Erythroblast (primary cell): ENCODE data around the gene CAMSAP1.

Experiments used
- DNase-seq, 2 experiments: peaks; one replicate each; lab custom pipeline; 2025; lab: John Stamatoyannopoulos, UW
- GATA1 ChIP-seq: IDR thresholded peaks from 2 replicates; pipeline ENCODE4 v1.6.1; 2011; ENCODE audit warnings: low read depth, mild to moderate bottlenecking, control low read depth, low read length, moderate library complexity
- POLR2A ChIP-seq: IDR thresholded peaks from 2 replicates; pipeline ENCODE4 v1.6.1; 2011; ENCODE audit warnings: mild to moderate bottlenecking, low read length

Gene CAMSAP1

GRCh38 chr9:135766707-135767106, 140.6 kb downstream of the CAMSAP1 start:
- TF ChIP-seq POLR2A (no peak), GATA1 (no peak)
- no peak for DNase-seq

GRCh38 chr9:135766251-135766650, 141.1 kb downstream of the CAMSAP1 start:
- TF ChIP-seq POLR2A (no peak), GATA1 (no peak)
- DNase-seq: peak in 1 of 2 experiments; percentile 45

GRCh38 chr9:135765416-135765815, 141.9 kb downstream of the CAMSAP1 start:
- DNase-seq: no peak
- TF ChIP-seq GATA1: no peak
- no peak for TF ChIP-seq POLR2A

GRCh38 chr9:135764731-135765130, 142.6 kb downstream of the CAMSAP1 start:
- DNase-seq: no peak
- TF ChIP-seq GATA1: no peak
- no peak for TF ChIP-seq POLR2A

- no peak for DNase-seq
- TF ChIP-seq GATA1 (no peak), POLR2A (no peak)
Observed at GRCh38 chr9:135763716-135764446, 143.5 kb downstream of the CAMSAP1 start.

GRCh38 chr9:135762921-135763320, 144.4 kb downstream of the CAMSAP1 start:
- no peak for DNase-seq

GRCh38 chr9:135761845-135762168, 145.5 kb downstream of the CAMSAP1 start:
- no peak for DNase-seq

More at GRCh38 chr9:135762921-135763320, 144.4 kb downstream of the CAMSAP1 start:
- TF ChIP-seq POLR2A: no peak
- no peak for TF ChIP-seq GATA1

GRCh38 chr9:135761150-135761844, 146.0 kb downstream of the CAMSAP1 start:
- DNase-seq: no peak
- TF ChIP-seq GATA1: no peak
- no peak for TF ChIP-seq POLR2A

More at GRCh38 chr9:135761845-135762168, 145.5 kb downstream of the CAMSAP1 start:
- no peak for TF ChIP-seq POLR2A
- no peak for TF ChIP-seq GATA1

GRCh38 chr9:135760465-135760864, 146.9 kb downstream of the CAMSAP1 start:
- TF ChIP-seq POLR2A (no peak), GATA1 (no peak)
- no peak for DNase-seq

GRCh38 chr9:135759676-135760300, 147.6 kb downstream of the CAMSAP1 start:
- TF ChIP-seq GATA1 (no peak), POLR2A (no peak)
- DNase-seq: no peak

GRCh38 chr9:135758870-135759269, 148.5 kb downstream of the CAMSAP1 start:
- no peak for DNase-seq
- TF ChIP-seq GATA1 (no peak), POLR2A (no peak)
